Fibroblast of mammary gland (primary cell): Measurements from ENCODE around the gene DUSP14.
"Not testable (repeated sequence)": the region's sequence is repeated elsewhere in the genome, so short reads cannot be mapped to it uniquely, and the experiment has no call there.

ENCODE experiments used
- DNase-seq: peaks from one replicate; pipeline ENCODE4 v3.0.0-alpha.2; 2010; ENCODE audit warnings: low read depth
- H3K4me3 ChIP-seq: 2 replicates; pipeline ENCODE4 v1.5.1; 2011; ENCODE audit warnings: low read depth, mild to moderate bottlenecking, low read length, moderate library complexity; ENCODE audit not compliant: control insufficient read depth
- TF ChIP-seq, protein P1 (sequence below): conservative IDR thresholded peaks from 2 replicates; pipeline ENCODE4 v1.5.1; 2011; ENCODE audit warnings: low read depth, low read length, inconsistent platforms; ENCODE audit not compliant: control insufficient read depth, insufficient read depth

The DUSP14 gene, protein sequence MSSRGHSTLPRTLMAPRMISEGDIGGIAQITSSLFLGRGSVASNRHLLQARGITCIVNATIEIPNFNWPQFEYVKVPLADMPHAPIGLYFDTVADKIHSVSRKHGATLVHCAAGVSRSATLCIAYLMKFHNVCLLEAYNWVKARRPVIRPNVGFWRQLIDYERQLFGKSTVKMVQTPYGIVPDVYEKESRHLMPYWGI

DNA sequence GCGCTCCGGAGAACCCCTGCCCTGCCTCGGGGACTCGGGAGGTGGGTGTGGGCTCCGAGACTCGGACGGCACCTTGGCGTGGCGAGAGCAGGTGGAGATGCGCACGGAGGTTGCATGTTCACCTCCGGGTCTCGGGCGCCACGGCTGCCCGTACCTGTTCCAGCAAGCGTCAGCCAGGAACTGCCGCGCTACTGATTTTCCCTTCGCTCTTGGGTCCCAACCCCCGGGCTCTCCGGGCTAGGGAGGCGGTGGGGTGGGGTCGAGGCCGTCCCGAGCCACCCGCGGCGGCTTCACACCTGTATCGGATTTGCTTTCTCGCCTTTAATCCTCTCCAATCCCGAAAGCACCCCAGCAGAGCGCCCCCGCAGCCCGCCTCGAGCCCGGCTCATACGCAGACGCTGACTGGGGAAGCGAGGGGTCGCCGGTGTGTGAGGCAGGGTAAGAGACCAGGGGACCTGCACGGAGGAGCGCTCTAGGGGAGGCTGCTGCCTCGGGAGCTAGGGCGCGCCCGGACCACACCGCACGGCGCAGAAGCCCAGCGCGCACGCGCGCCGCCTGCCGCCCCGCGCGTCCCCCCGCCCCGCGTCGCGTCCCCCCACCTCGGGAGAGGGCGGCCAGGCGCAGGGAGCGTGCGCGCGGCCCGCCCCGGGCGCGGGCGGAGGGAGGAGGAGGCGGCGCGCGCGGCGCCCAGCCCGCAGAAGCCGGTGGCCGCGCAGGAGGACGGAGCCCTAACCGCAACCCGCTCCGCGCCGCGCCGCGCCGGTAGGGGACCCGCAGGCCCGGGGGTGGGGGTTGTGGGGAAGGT is at the start of gene DUSP14:
Gene DUSP14 (plus strand): TSS at position 695 of the 805 bp plus-strand sequence. CDS start 22,382 bp downstream, outside the sequence.
- peak; percentile 67 for DNase-seq
- TF ChIP-seq, protein P1, sequence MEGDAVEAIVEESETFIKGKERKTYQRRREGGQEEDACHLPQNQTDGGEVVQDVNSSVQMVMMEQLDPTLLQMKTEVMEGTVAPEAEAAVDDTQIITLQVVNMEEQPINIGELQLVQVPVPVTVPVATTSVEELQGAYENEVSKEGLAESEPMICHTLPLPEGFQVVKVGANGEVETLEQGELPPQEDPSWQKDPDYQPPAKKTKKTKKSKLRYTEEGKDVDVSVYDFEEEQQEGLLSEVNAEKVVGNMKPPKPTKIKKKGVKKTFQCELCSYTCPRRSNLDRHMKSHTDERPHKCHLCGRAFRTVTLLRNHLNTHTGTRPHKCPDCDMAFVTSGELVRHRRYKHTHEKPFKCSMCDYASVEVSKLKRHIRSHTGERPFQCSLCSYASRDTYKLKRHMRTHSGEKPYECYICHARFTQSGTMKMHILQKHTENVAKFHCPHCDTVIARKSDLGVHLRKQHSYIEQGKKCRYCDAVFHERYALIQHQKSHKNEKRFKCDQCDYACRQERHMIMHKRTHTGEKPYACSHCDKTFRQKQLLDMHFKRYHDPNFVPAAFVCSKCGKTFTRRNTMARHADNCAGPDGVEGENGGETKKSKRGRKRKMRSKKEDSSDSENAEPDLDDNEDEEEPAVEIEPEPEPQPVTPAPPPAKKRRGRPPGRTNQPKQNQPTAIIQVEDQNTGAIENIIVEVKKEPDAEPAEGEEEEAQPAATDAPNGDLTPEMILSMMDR: no peak
- H3K4me3 ChIP-seq: peak within 1 kb of the TSS; percentile 81

DNA sequence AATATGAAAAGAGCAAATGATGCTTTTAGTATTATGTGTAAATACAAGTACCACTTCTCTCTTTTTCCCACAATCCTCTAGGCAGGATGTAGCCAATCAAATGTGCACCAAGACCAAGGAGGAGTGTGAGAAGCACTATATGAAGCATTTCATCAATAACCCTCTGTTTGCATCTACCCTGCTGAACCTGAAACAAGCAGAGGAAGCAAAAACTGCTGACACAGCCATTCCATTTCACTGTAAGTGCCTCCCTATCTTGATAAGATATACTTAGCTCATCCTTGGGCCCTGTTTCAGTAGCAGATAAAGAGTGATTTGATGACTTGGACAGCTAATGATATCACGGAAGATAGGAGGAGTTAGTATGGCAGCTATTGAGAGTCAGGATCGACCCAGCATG is 49.3 kb upstream of the DUSP14 start:
- DNase-seq: no peak
- TF ChIP-seq, protein P1: no peak
- H3K4me3 ChIP-seq: no peak overlapping the region

DNA sequence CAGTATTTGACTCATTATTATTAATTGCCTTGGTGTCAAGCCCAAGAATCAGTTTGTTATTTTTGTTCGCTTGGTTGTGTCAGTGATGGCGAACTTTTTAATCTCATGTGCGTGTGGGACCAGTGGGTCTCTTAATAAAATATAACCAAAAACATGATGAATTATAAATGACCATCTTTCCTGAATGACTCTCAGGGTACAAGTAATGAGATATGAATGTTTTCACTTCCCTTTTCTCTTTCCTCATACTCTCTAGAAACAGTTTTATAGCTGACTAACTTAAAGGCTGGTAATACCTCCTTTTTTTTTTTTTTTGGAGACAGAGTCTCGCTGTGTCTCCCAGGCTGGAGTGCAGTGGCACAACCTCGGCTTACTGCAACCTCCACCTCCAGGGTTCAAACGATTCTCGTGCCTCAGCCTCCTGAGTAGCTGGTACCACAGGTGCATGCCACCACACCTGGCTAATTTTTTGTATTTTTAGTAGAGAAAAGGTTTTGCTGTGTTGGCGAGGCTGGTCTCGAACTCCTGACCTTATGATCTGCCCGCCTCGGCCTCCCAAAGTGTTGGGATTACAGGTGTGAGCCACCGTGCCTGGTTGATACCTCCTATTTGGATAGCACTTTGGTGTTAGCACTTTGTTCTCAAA is 48.2 kb upstream of the DUSP14 start:
- not testable (repeated sequence) for DNase-seq, H3K4me3 ChIP-seq

DNA sequence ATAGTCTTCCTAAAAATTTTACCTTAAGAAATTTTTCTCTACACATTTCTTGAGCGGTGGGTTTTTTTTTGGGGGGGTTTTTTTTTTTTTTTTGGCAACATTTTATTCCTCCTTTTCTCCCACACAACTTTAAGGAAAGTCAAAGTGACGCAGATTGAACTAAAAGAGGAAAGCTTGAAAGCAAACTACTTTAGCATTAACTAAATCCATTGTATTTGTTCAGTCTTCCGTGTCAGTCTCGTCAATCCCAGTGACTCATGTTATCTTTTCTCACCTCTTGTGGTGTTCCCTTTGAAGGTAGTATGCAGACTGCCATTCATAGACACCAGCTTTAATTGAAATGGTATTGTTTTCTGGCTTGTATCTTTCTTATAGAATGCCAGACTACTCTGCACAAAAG is 43.7 kb upstream of the DUSP14 start:
- no peak for DNase-seq
- TF ChIP-seq, protein P1: no peak
- no peak overlapping the region for H3K4me3 ChIP-seq

DNA sequence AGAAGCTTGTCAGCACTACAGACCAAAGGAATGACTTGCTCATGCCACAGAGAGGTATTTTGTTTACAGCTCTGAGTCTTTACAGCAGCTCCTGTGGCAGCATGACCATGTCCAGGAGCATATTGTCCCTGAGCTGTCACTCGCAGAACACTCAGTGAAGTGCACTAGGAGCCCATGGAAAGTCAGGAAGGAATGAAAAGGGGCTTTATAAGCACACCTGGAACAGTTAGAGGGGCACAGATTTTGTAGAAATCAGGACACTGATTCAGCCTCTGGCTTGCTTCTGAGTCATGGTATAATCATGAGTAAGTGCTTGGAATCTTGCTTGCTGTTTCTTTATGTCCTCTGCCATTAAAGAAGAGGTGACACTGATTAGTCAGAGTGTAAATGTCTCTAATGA is 42.0 kb upstream of the DUSP14 start:
- H3K4me3 ChIP-seq: no peak overlapping the region
- TF ChIP-seq, protein P1: no peak
- peak; percentile 55 for DNase-seq

DNA sequence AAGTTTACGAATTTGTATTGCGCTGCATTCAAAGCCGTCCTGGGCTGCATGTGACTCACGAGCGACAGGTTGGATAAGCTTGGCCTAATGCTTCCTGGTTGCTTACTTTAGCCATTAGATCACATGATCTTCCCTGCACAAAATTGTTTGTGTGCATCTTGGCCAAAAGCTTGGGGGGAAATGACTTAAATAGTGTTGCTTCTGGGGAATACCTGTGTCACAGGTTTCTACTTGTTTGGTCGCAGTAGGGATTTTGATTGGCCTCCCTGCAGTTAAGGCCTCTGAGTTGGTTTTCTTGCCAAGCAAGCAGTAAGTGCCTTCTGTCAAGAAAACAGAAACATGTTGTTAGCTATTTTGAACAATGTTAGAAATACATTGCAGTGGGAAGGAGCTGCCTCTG is 39.6 kb upstream of the DUSP14 start:
- no peak overlapping the region for H3K4me3 ChIP-seq
- TF ChIP-seq, protein P1: no peak
- DNase-seq: no peak

DNA sequence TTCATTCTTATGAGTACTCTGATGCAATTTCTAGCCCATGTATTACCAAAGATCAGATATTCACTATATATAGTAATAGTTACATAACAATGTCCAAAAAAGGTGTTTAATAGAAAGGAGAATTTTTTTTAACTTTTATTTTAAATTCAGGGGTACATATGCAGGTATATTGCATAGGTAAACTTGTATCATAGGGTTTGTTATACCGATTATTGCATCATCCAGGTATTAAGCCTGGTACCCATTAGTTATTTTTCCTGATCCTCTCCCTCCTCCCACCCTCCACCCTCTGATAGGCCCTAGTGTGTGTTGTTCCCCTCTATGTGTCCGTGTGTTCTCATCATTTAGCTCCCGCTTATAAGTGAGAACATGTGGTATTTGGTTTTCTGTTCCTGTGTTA is 31.9 kb upstream of the DUSP14 start:
- not testable (repeated sequence) for H3K4me3 ChIP-seq, DNase-seq
